Measurements from ENCODE around the gene DNASE1L3. TPM values are rescaled to one million over a fixed set of nuclear protein-coding genes. Genes with fewer than 3 reads are reported as not detected.

The DNASE1L3 gene
- total RNA-seq, 1 donor from 2014 or later, result not detected

DNA sequence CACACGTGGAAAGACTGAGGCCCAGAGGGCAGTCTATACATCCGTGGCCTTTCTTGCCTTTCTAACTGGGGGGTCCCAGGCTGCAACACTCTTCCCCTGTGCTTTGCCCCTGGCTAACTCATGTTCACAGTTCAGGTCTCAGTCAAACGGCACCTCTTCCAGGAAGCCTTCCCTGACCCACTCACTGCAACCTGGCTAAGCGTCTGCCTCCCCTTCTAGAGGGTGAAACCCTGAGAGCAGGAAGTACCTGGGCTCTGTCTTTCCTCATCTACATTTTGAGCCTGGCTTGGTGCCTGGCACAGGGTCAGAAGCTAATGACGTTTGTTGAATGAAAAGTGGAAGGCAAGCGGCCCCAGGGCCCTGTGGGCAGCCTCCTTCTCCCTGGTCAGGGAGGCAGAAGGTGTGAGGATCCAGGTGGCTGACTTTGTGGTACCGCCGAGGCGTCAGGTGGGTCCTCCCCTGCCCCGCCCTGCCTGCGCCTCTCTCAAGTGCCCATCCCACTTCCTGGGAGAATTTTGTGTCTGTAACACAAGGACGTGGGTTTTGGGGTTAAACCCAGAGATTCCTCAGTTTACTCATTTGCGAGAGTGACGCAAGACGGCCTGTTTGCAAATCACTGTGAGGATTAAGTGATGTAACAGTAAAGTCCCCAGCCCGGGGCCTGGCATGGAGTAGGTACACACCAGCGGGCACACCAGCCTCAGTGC lies 32.1 kb downstream of the DNASE1L3 start:
- no peaks in the 10 kb centered on the region for H3K27me3 Mint-ChIP-seq

DNA sequence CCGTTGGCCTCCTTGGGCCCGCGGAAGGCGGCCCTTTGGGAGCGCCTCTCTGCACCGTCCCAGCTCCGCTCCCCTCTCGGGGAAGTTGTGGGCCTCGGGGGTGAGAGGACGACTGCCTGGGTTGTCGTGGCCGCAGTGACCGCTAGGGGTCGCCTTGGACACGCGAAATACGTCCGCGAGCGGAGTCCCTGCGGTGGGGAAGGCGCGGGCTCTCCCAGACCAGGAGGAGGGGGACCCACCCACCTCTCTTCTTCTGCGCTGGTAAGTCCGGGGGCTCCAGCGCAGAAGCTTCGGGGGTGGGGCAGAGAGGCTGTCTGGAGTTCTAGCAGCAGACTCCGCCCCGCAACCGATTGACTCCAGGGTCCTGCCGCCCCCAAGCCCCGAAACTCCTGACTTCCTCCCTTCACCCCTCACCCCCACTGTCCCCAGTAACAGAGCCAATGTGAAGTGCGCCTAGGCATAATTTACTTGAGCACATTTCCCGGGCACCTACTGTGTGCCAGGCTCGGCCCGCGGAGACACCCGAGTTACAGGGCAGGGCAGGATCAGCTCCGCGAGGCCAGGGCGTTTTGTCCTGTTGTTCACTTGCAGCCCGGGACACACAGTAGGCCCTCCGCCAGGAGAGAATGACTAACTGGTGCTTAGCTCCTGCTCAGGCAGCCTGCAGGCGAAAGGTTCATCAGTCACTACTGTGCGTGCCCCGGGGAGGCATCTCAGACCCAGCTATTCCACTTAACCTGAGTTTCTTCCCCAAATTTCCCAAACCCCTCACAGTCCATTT lies 32.8 kb downstream of the DNASE1L3 start:
- Mint-ChIP-seq H3K9me3 (no peaks in the 10 kb centered on the region), H3K27me3 (no peaks in the 10 kb centered on the region), H3K4me3 (peak overlapping the region; percentile 73), H3K4me1 (ENCODE audit: unreplicated experiment) (peaks cover 18% of the 10 kb centered on the region), H3K36me3 (no peaks in the 10 kb centered on the region), H3K27ac (peak overlapping the region; percentile 34)
- TF ChIP-seq, protein P1, sequence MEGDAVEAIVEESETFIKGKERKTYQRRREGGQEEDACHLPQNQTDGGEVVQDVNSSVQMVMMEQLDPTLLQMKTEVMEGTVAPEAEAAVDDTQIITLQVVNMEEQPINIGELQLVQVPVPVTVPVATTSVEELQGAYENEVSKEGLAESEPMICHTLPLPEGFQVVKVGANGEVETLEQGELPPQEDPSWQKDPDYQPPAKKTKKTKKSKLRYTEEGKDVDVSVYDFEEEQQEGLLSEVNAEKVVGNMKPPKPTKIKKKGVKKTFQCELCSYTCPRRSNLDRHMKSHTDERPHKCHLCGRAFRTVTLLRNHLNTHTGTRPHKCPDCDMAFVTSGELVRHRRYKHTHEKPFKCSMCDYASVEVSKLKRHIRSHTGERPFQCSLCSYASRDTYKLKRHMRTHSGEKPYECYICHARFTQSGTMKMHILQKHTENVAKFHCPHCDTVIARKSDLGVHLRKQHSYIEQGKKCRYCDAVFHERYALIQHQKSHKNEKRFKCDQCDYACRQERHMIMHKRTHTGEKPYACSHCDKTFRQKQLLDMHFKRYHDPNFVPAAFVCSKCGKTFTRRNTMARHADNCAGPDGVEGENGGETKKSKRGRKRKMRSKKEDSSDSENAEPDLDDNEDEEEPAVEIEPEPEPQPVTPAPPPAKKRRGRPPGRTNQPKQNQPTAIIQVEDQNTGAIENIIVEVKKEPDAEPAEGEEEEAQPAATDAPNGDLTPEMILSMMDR (conservative IDR thresholded peaks at IDR 0.05), result peak; percentile 99
- peak; percentile 97 for DNase-seq (ENCODE audit: extremely low spot score, unreplicated experiment)

More for the DNA sequence above, 32.1 kb downstream of the DNASE1L3 start:
- H3K4me3 Mint-ChIP-seq, result peak overlapping the region; percentile 73
- H3K36me3 Mint-ChIP-seq, result no peaks in the 10 kb centered on the region
- TF ChIP-seq, protein P1 (conservative IDR thresholded peaks at IDR 0.05), result no peak
- peaks cover 18% of the 10 kb centered on the region for H3K4me1 Mint-ChIP-seq (ENCODE audit: unreplicated experiment)
- DNase-seq (ENCODE audit: extremely low spot score, unreplicated experiment), result no peak
- H3K9me3 Mint-ChIP-seq, result no peaks in the 10 kb centered on the region
- H3K27ac Mint-ChIP-seq, result peak overlapping the region; percentile 13

DNA sequence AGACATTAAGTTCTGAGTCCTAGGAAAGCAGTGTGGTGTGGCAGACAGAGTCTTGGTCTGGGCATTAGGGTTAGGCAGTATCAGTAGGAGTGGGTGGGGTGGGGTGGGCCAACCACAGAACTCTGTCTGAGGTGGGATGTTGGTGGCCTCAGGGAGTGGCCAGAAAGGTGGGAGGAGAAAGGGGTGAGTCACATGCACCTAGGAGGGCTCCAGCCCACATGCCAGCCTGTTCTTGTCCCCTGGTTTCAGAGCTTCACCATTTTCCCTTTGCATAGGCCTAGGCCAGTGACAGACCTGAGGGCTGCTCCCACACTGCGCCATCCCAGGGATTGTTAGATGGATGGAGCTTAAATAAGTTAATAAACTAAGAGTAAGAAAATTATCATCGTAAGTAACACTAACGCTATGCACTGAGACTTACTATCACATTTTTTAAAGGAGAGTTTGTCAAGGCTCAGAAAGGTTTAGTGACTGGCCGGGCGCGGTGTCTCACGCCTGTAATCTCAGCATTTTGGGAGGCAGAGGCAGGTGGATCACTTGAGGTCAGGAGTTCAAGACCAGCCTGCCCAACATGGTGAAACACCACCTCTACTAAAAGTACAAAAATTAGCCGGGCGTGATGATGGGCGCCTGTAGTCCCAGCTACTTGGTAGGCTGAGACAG lies 33.8 kb downstream of the DNASE1L3 start:
- H3K27me3 Mint-ChIP-seq, result no peaks in the 10 kb centered on the region
- no peak overlapping the region for H3K27ac Mint-ChIP-seq
- no peaks in the 10 kb centered on the region for H3K9me3 Mint-ChIP-seq
- H3K4me1 Mint-ChIP-seq (ENCODE audit: unreplicated experiment), result peaks cover 19% of the 10 kb centered on the region
- peak overlapping the region; percentile 73 for H3K4me3 Mint-ChIP-seq
- peaks cover under 1% of the 10 kb centered on the region for H3K36me3 Mint-ChIP-seq
- no peak for DNase-seq (ENCODE audit: extremely low spot score, unreplicated experiment)
- TF ChIP-seq, protein P1 (conservative IDR thresholded peaks at IDR 0.05), result no peak

DNA sequence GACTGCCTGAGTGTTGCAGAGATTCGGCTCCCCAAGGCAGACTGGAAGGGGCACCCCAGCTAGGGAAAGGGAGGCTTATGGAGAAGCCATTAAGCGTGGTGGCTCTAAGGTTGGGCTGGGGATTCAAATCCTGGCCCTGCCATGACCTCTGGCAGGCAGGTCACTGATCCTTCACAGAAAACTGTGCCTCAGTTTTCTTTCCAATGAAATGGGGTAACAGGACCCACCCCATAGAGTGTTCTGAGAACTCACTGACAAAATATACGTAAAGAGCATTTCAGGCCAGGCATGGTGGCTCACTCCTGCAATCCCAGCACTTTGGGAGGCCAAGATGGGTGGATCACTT lies 34.6 kb downstream of the DNASE1L3 start:
- no peak for DNase-seq (ENCODE audit: extremely low spot score, unreplicated experiment)
- TF ChIP-seq, protein P1 (conservative IDR thresholded peaks at IDR 0.05), result no peak
- H3K9me3 Mint-ChIP-seq, result no peaks in the 10 kb centered on the region
- H3K4me3 Mint-ChIP-seq, result no peak overlapping the region
- H3K27me3 Mint-ChIP-seq, result no peaks in the 10 kb centered on the region
- H3K36me3 Mint-ChIP-seq, result peaks cover 8% of the 10 kb centered on the region
- H3K27ac Mint-ChIP-seq, result no peak overlapping the region
- H3K4me1 Mint-ChIP-seq (ENCODE audit: unreplicated experiment), result peaks cover 25% of the 10 kb centered on the region

DNA sequence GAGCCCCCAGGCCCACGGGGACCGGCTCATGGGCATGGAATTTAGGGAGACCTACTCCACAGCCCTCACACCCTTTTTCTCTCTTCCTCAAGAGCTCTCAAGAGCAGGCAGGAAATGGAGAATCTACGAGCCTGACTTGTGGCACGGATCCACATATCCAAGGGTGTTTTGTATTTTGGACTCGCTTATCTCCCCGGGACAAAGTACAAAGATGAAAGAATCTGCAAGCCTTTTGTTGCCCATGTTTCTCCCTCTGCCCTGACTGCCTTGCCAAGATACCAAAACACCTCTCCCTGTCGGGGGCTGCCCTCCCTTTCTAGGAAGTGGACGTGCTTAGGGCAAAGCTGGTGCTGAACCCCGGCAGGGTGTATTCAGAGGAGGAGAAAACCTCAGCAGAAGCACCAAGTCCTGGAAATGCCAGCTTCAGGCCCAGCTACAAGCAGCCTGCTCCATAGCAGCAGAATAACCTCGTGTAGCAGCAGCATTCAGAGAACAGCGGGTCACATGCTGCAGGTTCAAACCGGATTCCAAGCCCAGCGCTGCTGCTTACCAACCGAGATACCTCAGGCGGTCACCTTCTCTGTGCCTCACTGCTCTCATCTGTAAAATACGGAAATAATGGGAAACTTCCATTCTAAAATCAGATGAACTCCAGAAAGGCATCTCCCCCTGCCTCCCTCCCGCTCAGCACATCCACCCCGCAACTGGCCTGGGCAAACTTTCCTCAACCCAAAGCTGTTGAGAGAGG lies 35.2 kb downstream of the DNASE1L3 start:
- Mint-ChIP-seq H3K36me3 (peaks cover 9% of the 10 kb centered on the region), H3K27ac (peak overlapping the region; percentile 86), H3K4me1 (ENCODE audit: unreplicated experiment) (peaks cover 25% of the 10 kb centered on the region), H3K27me3 (no peaks in the 10 kb centered on the region), H3K9me3 (no peaks in the 10 kb centered on the region), H3K4me3 (peak overlapping the region; percentile 50)
- TF ChIP-seq, protein P1 (conservative IDR thresholded peaks at IDR 0.05), result no peak
- DNase-seq (ENCODE audit: extremely low spot score, unreplicated experiment), result no peak
